Measurements from ENCODE around the gene DRD4.

GRCh38 chr11:629237-629583 is 7.9 kb upstream of the DRD4 start:
- TF ChIP-seq CTCF (IDR thresholded peaks at IDR 0.05; ENCODE audit: low read depth, low read length, poor library complexity, severe bottlenecking) (no peak), EZH2phosphoT487 (IDR thresholded peaks at IDR 0.05; ENCODE audit: borderline replicate concordance, low read length) (no peak)
